Stimulated activated naive CD4-positive, alpha-beta T cell (primary cell): Measurements from ENCODE around the gene PHF21A.
A peak's percentile ranks its signal among the peaks of the same experiment; 100 is the strongest.
"Not testable (repeated sequence)": the region's sequence is repeated elsewhere in the genome, so short reads cannot be mapped to it uniquely, and the experiment has no call there.

Experiments used
- DNase-seq, 6 experiments: peaks; one replicate each; lab custom pipeline; 2025; lab: John Stamatoyannopoulos, UW

PHF21A gene

GRCh38 chr11:45920531-45921477 lies 200.4 kb downstream of the PHF21A start:
- no peak for DNase-seq

GRCh38 chr11:45919806-45920530 lies 201.3 kb downstream of the PHF21A start:
- DNase-seq = no peak

GRCh38 chr11:45918962-45919675 lies 202.1 kb downstream of the PHF21A start:
- DNase-seq = no peak

DNA sequence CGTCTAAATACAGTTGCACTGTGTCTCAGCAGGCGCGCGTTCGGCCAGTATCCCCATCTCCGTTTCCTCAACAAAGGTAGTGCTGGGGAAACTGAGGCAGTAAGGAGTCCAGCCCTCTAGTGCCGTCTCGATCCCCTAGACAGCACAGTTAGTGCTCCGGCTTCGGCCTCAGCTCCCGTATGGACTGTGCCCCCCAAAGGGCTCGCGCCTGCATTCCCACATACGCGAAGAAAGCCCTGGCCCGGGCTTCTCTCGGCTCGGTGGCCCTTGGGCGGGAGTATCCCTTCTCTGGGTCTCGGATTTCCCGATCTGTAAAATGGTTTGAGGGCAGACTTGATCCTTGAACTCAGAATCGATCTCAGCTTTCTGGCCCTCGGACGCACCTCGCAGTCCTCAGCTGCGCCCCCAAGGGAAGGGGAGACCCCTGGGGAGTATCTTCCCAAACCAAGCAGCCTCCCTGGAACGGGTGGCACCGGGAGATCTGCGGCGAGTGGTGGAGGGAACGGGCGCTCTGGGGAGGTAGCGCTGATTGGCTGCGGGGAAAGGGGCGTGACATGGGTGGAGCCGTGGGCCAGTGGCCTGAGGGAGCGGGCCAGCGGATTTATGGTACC lies 202.8 kb downstream of the PHF21A start:
- peak in 3 of 6 experiments; percentile 14 to 55 (median 35) for DNase-seq

- DNase-seq = peak; percentile 87 to 97 (median 95)
Observed at GRCh38 chr11:45917623-45918330, 203.5 kb downstream of the PHF21A start, which contains the start of gene PEX16. TSS of gene PEX16 (minus strand) at chr11:45917877. CDS start at chr11:45917811, 66 bp downstream.

GRCh38 chr11:45917286-45917622 lies 204.0 kb downstream of the PHF21A start:
- peak in 1 of 6 experiments; percentile 30 for DNase-seq

DNA sequence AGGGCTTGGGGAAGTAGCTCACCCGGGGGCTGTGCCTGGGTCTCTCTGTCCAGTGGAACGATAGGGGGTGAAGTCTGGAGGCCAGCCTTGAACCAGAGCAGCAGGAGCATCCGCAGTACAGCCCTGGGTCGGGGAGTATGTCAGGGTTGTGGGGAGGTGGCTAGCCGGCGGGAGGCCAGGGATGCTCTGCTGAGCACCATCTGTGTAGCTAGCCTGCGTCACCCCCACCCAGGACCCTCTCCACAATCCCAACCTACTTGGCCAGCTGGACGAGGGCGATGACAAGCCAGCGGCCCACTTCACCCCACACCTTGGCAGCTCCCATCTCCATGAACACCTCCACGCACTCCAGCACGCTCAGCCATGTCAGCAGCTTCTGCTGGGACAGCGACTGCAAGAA lies 205.8 kb downstream of the PHF21A start:
- DNase-seq = no peak

GRCh38 chr11:45913942-45914635 lies 207.2 kb downstream of the PHF21A start:
- no peak for DNase-seq

- DNase-seq = no peak
Observed at GRCh38 chr11:45913514-45913913, 207.7 kb downstream of the PHF21A start.

DNA sequence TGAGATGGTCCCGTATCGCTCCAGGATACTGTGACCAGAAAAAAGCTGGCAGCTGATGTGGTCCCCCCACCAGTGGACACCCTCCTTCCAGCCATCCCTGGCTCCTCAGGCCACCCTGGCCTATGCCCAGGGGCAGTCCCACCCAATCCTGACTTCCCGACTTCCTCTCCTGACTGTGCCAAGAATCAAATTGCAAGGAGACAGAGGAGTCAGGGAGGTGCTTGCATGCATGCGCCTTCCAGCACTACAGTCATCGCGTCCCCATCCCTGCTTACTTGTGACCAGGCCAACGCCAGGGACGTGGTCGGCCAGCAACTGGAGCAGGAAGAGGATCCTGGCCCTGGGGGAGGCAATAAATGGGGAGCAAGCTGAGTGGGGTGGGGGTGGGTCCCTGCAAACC lies 210.6 kb downstream of the PHF21A start:
- no peak for DNase-seq

- DNase-seq = no peak
Observed at GRCh38 chr11:45909594-45910475, 211.4 kb downstream of the PHF21A start.

- no peak for DNase-seq
Observed at GRCh38 chr11:45907911-45908370, 213.3 kb downstream of the PHF21A start.

DNA sequence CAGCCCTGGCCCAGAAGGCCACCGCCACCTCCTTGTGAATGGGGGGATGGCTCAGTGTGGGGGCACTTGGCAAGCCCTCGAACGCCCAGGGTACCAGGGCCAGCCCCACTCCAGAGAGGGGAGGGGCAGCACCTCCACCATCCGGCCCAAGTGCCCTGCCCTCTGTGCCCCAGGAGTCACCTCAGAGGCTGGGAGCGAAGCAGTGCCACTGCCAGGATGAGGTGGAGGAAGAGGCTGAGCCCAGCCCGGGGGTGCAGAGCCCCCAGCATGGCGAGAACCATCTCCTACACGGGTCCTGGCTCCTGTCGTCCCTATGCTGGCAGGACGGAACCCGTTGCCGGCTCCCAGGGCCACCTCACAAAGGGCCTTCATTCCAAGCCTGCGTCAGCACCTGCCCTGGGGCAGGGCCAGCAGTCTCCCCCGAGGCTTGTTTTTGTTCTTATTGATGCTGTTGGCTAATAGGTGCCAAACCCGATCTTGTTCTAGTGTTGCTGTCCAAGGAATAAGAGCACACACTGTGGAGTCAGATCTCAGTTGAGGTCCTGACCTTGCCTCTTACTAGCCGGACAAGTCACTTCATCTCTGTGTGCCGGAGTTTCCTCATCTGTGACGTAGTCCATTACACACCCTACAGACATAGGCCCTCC lies 214.2 kb downstream of the PHF21A start, which contains the start of gene FREY1:
Gene FREY1, minus strand, starts transcription at position 307 of the 647 bp plus-strand sequence. Its CDS starts 26 bp downstream, at position 281.
- DNase-seq = no peak

GRCh38 chr11:45906096-45906682 lies 215.1 kb downstream of the PHF21A start:
- DNase-seq = no peak

DNA sequence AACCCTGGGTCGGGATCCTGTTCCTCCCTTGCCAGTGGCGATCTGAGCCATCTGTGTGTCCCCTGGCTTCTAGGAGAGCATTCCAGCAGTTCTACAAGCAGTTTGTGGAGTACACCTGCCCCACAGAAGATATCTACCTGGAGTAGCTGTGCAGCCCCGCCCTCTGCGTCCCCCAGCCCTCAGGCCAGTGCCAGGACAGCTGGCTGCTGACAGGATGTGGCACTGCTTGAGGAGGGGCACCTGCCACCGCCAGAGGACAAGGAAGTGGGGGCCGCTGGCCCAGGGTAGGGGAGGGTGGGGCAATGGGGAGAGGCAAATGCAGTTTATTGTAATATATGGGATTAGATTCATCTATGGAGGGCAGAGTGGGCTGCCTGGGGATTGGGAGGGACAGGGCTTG lies 215.7 kb downstream of the PHF21A start:
- not testable (repeated sequence) for DNase-seq

GRCh38 chr11:45905095-45905494 lies 216.2 kb downstream of the PHF21A start:
- DNase-seq = no peak

- DNase-seq = no peak
Observed at GRCh38 chr11:45904309-45904915, 216.8 kb downstream of the PHF21A start.
